IMR-90 (cell line): ENCODE results near the gene KCNJ18. TPM values are rescaled to one million over a fixed set of nuclear protein-coding genes. Genes with fewer than 3 reads are reported as not detected.

Experiments
- ATAC-seq: fragments of 200-7000 bp; cut with Tn5 transposase; 2 replicates; pipeline ENCODE4 v1.9.1; 2020; ENCODE audit warnings: low read depth, mild to moderate bottlenecking, moderate library complexity
- BruUV-seq: library from RNA; stranded (reverse); fragments of 400-500 nt; replicated peaks from 2 replicates; lab custom pipeline; 2021; lab: Mats Ljungman, UMichigan
- CTCF ChIA-PET: fragments of 300-600 bp; formaldehyde crosslinking; extraction: SDS; loops from one replicate; lab custom pipeline; 2021; ENCODE audit warnings: antibody characterized with exemption; lab: Yijun Ruan, JAX
- POLR2A ChIA-PET: fragments of 300-600 bp; sonication (Branson Sonifier 250); formaldehyde crosslinking; loops from one replicate; lab custom pipeline; 2022; ENCODE audit warnings: antibody characterized with exemption; ENCODE audit not compliant: unreplicated experiment; lab: Charles Lee
- DNase-seq: peaks from one replicate; pipeline ENCODE4 v3.0.0; 2013
- H2AFZ ChIP-seq: replicated peaks from 2 replicates; pipeline ENCODE3; 2013; ENCODE audit warnings: low read length, mild to moderate bottlenecking; ENCODE audit not compliant: poor library complexity
- H2AK5ac ChIP-seq: 2 replicates; pipeline ENCODE4 v1.6.1; 2013; ENCODE audit warnings: low read depth, low read length, inconsistent platforms
- H2AK9ac ChIP-seq: replicated peaks from 2 replicates; pipeline ENCODE3; 2013; ENCODE audit warnings: mild to moderate bottlenecking, low read depth, low read length, moderate library complexity; ENCODE audit not compliant: poor library complexity
- H2BK120ac ChIP-seq: 2 replicates; pipeline ENCODE4 v1.6.1; 2013; ENCODE audit warnings: low read depth, low read length, inconsistent platforms
- H2BK15ac ChIP-seq: 3 replicates; pipeline ENCODE4 v1.6.1; 2013; ENCODE audit warnings: low read depth, low read length, inconsistent platforms
- H2BK20ac ChIP-seq: 2 replicates; pipeline ENCODE4 v1.6.1; 2013; ENCODE audit warnings: low read depth, mild to moderate bottlenecking, inconsistent platforms, low read length, moderate library complexity
- H2BK5ac ChIP-seq: 2 replicates; pipeline ENCODE4 v1.6.1; 2013; ENCODE audit warnings: mild to moderate bottlenecking, low read depth, low read length, inconsistent platforms; ENCODE audit not compliant: poor library complexity, severe bottlenecking
- H3K14ac ChIP-seq: replicated peaks from 2 replicates; pipeline ENCODE4 v1.6.1; 2013; ENCODE audit warnings: low read depth, low read length, inconsistent platforms
- H3K18ac ChIP-seq: 2 replicates; pipeline ENCODE4 v1.6.1; 2013; ENCODE audit warnings: low read depth, low read length, control low read depth
- H3K23ac ChIP-seq: 2 replicates; pipeline ENCODE4 v1.6.1; 2013; ENCODE audit warnings: low read depth, low read length, inconsistent platforms
- H3K27ac ChIP-seq: 2 replicates; pipeline ENCODE4 v1.5.1; 2013; ENCODE audit warnings: mild to moderate bottlenecking, control low read depth, low read length; ENCODE audit not compliant: insufficient read depth
- H3K27me3 ChIP-seq: 2 replicates; pipeline ENCODE4 v1.6.1; 2013; ENCODE audit warnings: low read length; ENCODE audit not compliant: control insufficient read depth, insufficient read depth
- H3K36me3 ChIP-seq: 2 replicates; pipeline ENCODE4 v1.6.1; 2013; ENCODE audit warnings: low read length, mixed read lengths; ENCODE audit not compliant: control insufficient read depth, insufficient read depth
- H3K4ac ChIP-seq: 2 replicates; pipeline ENCODE4 v1.6.1; 2013; ENCODE audit warnings: low read depth, low read length, inconsistent platforms
- H3K4me1 ChIP-seq: 2 replicates; pipeline ENCODE4 v1.6.1; 2013; ENCODE audit warnings: low read length, mixed read lengths; ENCODE audit not compliant: control insufficient read depth, insufficient read depth
- H3K4me2 ChIP-seq: 2 replicates; pipeline ENCODE4 v1.6.1; 2013; ENCODE audit warnings: low read depth, mild to moderate bottlenecking, control low read depth, low read length, moderate library complexity
- H3K4me3 ChIP-seq: 2 replicates; pipeline ENCODE4 v1.5.1; 2013; ENCODE audit warnings: low read depth, mild to moderate bottlenecking, control low read depth, low read length, moderate library complexity; ENCODE audit not compliant: insufficient read depth
- H3K56ac ChIP-seq: 2 replicates; pipeline ENCODE4 v1.6.1; 2013; ENCODE audit warnings: low read length, inconsistent platforms; ENCODE audit not compliant: insufficient read depth; ENCODE audit errors: extremely low read depth
- H3K79me1 ChIP-seq, 2 experiments: 2 replicates each; pipeline ENCODE4 v1.6.1; 2013; ENCODE audit warnings: low read length in 2 of 2, inconsistent platforms in 1 of 2, low read depth in 1 of 2
- H3K9ac ChIP-seq: 2 replicates; pipeline ENCODE4 v1.6.1; 2013; ENCODE audit warnings: low read depth, low read length, control low read depth
- H3K9me1 ChIP-seq: 2 replicates; pipeline ENCODE4 v1.6.1; 2013; ENCODE audit warnings: low read length, inconsistent platforms; ENCODE audit not compliant: insufficient read depth
- H3K9me3 ChIP-seq: 2 replicates; pipeline ENCODE4 v1.6.1; 2013; ENCODE audit warnings: low read length; ENCODE audit not compliant: control insufficient read depth, insufficient read depth
- H4K20me1 ChIP-seq: 2 replicates; pipeline ENCODE4 v1.6.1; 2013; ENCODE audit warnings: low read length, inconsistent platforms; ENCODE audit not compliant: insufficient read depth
- H4K5ac ChIP-seq: 2 replicates; pipeline ENCODE4 v1.6.1; 2013; ENCODE audit warnings: mild to moderate bottlenecking, low read depth, low read length, control low read depth
- H4K8ac ChIP-seq, 2 experiments: 2 replicates each; pipeline ENCODE4 v1.6.1; 2013; ENCODE audit warnings: low read depth in 2 of 2, low read length in 2 of 2, control low read depth in 1 of 2, inconsistent platforms in 1 of 2
- H4K91ac ChIP-seq: 2 replicates; pipeline ENCODE4 v1.6.1; 2013; ENCODE audit warnings: low read depth, low read length, inconsistent platforms; ENCODE audit not compliant: insufficient read depth
- BHLHE40 ChIP-seq: fragments of 150-350 bp; IDR thresholded peaks from 2 replicates; pipeline ENCODE4 v1.6.1; 2016; ENCODE audit warnings: mild to moderate bottlenecking, low read depth, low read length
- CEBPB ChIP-seq: IDR thresholded peaks from 2 replicates; pipeline ENCODE4 v1.6.1; 2012; ENCODE audit warnings: low read depth, low read length, improper control_type of control experiment
- CHD1 ChIP-seq: IDR thresholded peaks from 2 replicates; pipeline ENCODE4 v1.6.1; 2012; ENCODE audit warnings: low read depth, low read length, improper control_type of control experiment
- CTCF ChIP-seq: conservative IDR thresholded peaks from 2 replicates; pipeline ENCODE4 v1.5.1; 2012; ENCODE audit warnings: mild to moderate bottlenecking, low read depth, low read length, improper control_type of control experiment
- ELK1 ChIP-seq: fragments of 150-350 bp; IDR thresholded peaks from 2 replicates; pipeline ENCODE4 v1.6.1; 2016; ENCODE audit warnings: low read depth, mild to moderate bottlenecking, low read length, moderate library complexity, borderline replicate concordance
- FOS ChIP-seq: fragments of 150-350 bp; IDR thresholded peaks from 2 replicates; pipeline ENCODE4 v1.6.1; 2016; ENCODE audit warnings: low read depth, low read length
- MAFK ChIP-seq: IDR thresholded peaks from 2 replicates; pipeline ENCODE4 v1.6.1; 2012; ENCODE audit warnings: low read depth, low read length, improper control_type of control experiment
- MAZ ChIP-seq: IDR thresholded peaks from 2 replicates; pipeline ENCODE4 v1.6.1; 2012; ENCODE audit warnings: low read depth, mild to moderate bottlenecking, low read length, improper control_type of control experiment, moderate library complexity, borderline replicate concordance
- MXI1 ChIP-seq: IDR thresholded peaks from 2 replicates; pipeline ENCODE4 v1.6.1; 2012; ENCODE audit warnings: low read depth, mild to moderate bottlenecking, low read length, moderate library complexity, borderline replicate concordance
- NFE2L2 ChIP-seq: fragments of 150-350 bp; IDR thresholded peaks from 2 replicates; pipeline ENCODE4 v1.6.1; 2016; ENCODE audit warnings: low read depth, mild to moderate bottlenecking, low read length
- POLR2A ChIP-seq: IDR thresholded peaks from 2 replicates; pipeline ENCODE4 v1.6.1; 2012; ENCODE audit warnings: mild to moderate bottlenecking, low read depth, low read length
- RAD21 ChIP-seq: IDR thresholded peaks from 2 replicates; pipeline ENCODE4 v1.6.1; 2012; ENCODE audit warnings: low read length, improper control_type of control experiment
- RCOR1 ChIP-seq: IDR thresholded peaks from 2 replicates; pipeline ENCODE4 v1.6.1; 2012; ENCODE audit warnings: mild to moderate bottlenecking, low read length, improper control_type of control experiment; ENCODE audit not compliant: insufficient replicate concordance
- RFX5 ChIP-seq: IDR thresholded peaks from 2 replicates; pipeline ENCODE4 v1.8.0; 2012; ENCODE audit warnings: low read depth, mild to moderate bottlenecking, low read length, moderate library complexity
- SMC3 ChIP-seq: fragments of 150-350 bp; IDR thresholded peaks from 2 replicates; pipeline ENCODE4 v1.6.1; 2016; ENCODE audit warnings: low read depth, mild to moderate bottlenecking, antibody characterized with exemption, low read length, moderate library complexity
- USF2 ChIP-seq: fragments of 150-350 bp; IDR thresholded peaks from 2 replicates; pipeline ENCODE4 v1.6.1; 2017; ENCODE audit warnings: mild to moderate bottlenecking, antibody characterized with exemption, low read length, low read depth
- WGBS, 2 experiments: methylation state at CpG; one replicate each; pipeline versions ENCODE4 v1.1.5 to v1.1.7; 2013; ENCODE audit warnings: missing lambda C conversion rate in 2 of 2; ENCODE audit not compliant: insufficient read length in 1 of 2; ENCODE audit errors: extremely low coverage in 2 of 2; 5-methylcytosine and 5-hydroxymethylcytosine counted together
- dilution Hi-C: fragments of 300-500 bp; cut with HindIII; formaldehyde crosslinking; loops from one replicate; pipeline ENCODE4 v1.14.3; 2018; ENCODE audit warnings: low sequenced_read_pairs; ENCODE audit not compliant: unreplicated experiment
- in situ Hi-C: fragments of 300-500 bp; cut with MboI; formaldehyde crosslinking; loops from 3 replicates; pipeline ENCODE4 v1.14.3; 2019; ENCODE audit warnings: low sequenced_read_pairs, inconsistent platforms, mixed read lengths
- intact Hi-C: fragments of 100-400 bp; cut with micrococcal nuclease; formaldehyde crosslinking; loops from 2 replicates; pipeline ENCODE4 v1.10.0; 2022
- polyA plus RNA-seq, 3 experiments: library from polyadenylated mRNA; depleted of rRNA; stranded (reverse); fragments of >200 nt; gene quantifications; 2 replicates each; pipeline ENCODE4 v1.2.3, GENCODE V29; 2012; ENCODE audit warnings: low replicate concordance in 1 of 3
- total RNA-seq: library from RNA; depleted of rRNA; stranded (reverse); fragments of >200 nt; gene quantifications from 2 replicates; pipeline ENCODE4 v1.2.3, GENCODE V29; 2012

Gene KCNJ18
- total and polyA plus RNA-seq, 2 of the 4 experiments (the other 2 are of a cell fraction): not detected

- no peak overlapping the region for H3K23ac ChIP-seq
- no peak overlapping the region for H2AK5ac ChIP-seq
- ChIA-PET POLR2A (no interaction called here), CTCF (no interaction called here)
- H3K27me3 ChIP-seq: no peaks in the 10 kb centered on the region
- intact Hi-C loops (no loop called here), dilution Hi-C loops (no loop called here), in situ Hi-C loops (no loop called here)
- no peak for DNase-seq
- no peak overlapping the region for H2BK120ac ChIP-seq
- no peak overlapping the region for H3K18ac ChIP-seq
- H3K9ac ChIP-seq: no peak overlapping the region
- H3K4me2 ChIP-seq: no peak overlapping the region
- no TSS peak for BruUV-seq
- no peak overlapping the region for H3K4me3 ChIP-seq
- no peak overlapping the region for H2AK9ac ChIP-seq
- H3K4me1 ChIP-seq: no peaks in the 10 kb centered on the region
- WGBS, 2 experiments: 60% methylated on average over 12 of the region's 19 CpGs; no CpG with 5 or more reads in 1 of the 2 experiments
- no peak for ATAC-seq
- no peak overlapping the region for H4K5ac ChIP-seq
- no peak overlapping the region for H2BK20ac ChIP-seq
- no peaks in the 10 kb centered on the region for H4K20me1 ChIP-seq
- no peak overlapping the region for H4K8ac ChIP-seq
- no peaks in the 10 kb centered on the region for H3K9me1 ChIP-seq
- H2AFZ ChIP-seq: no peak overlapping the region
- peaks cover 44% of the 10 kb centered on the region for H3K9me3 ChIP-seq
- H4K91ac ChIP-seq: no peak overlapping the region
- no peak overlapping the region for H3K14ac ChIP-seq
- no peak overlapping the region for H3K4ac ChIP-seq
- H3K27ac ChIP-seq: no peak overlapping the region
- no peak overlapping the region for H3K56ac ChIP-seq
- no peak overlapping the region for H2BK15ac ChIP-seq
- no peak for TF ChIP-seq RFX5
- TF ChIP-seq MXI1: no peak
- TF ChIP-seq CEBPB: no peak
- TF ChIP-seq SMC3: no peak
- TF ChIP-seq POLR2A: no peak
- no peak for TF ChIP-seq RAD21
- TF ChIP-seq NFE2L2: no peak
- TF ChIP-seq CTCF: no peak
- TF ChIP-seq FOS: no peak
- TF ChIP-seq MAFK: no peak
- no peak for TF ChIP-seq RCOR1
- TF ChIP-seq ELK1: no peak
- TF ChIP-seq BHLHE40: no peak
- no peak for TF ChIP-seq MAZ
- no peak for TF ChIP-seq USF2
- no peak for TF ChIP-seq CHD1
- no peaks in the 10 kb centered on the region for H3K36me3 ChIP-seq
- H3K79me1 ChIP-seq: no peaks in the 10 kb centered on the region
- no peak overlapping the region for H2BK5ac ChIP-seq
Observed at GRCh38 chr17:21680366-21680765, 12.0 kb upstream of the KCNJ18 start.
